CD14-positive monocyte (primary cell): ENCODE measurements around the gene FH. TPM values are rescaled to one million over a fixed set of nuclear protein-coding genes. Genes with fewer than 3 reads are reported as not detected.

Source experiments
- DNase-seq, 3 donors: peaks; one replicate each; pipeline ENCODE4 v3.0.0-alpha.2; 2011 to 2022
- H2AFZ ChIP-seq: 2 replicates; pipeline ENCODE4 v1.6.0; 2012; ENCODE audit warnings: mild to moderate bottlenecking, low read depth, low read length, inconsistent platforms; ENCODE audit not compliant: insufficient read depth, poor library complexity, severe bottlenecking
- H3K27ac ChIP-seq, 2 donors: 1 replicate in 1 of 2; 2 replicates in 1 of 2; pipeline ENCODE4 v1.5.1; 2012 to 2013; ENCODE audit warnings: low read length in 2 of 2, control low read depth in 1 of 2, inconsistent platforms in 1 of 2, low read depth in 1 of 2, mild to moderate bottlenecking in 1 of 2
- H3K27me3 ChIP-seq, 2 donors: one replicate each; pipeline versions ENCODE4 v1.6.0 to v1.6.1; 2011 to 2013; ENCODE audit warnings: low read length in 2 of 2; ENCODE audit not compliant: control insufficient read depth in 2 of 2, insufficient read depth in 2 of 2
- H3K36me3 ChIP-seq, 2 donors: replicated peaks in 1 of 2; 1 replicate in 1 of 2; 2 replicates in 1 of 2; pipeline versions ENCODE4 v1.5.1 to v1.6.1; 2012 to 2013; ENCODE audit warnings: low read length in 2 of 2, control low read depth in 1 of 2, inconsistent platforms in 1 of 2, mild to moderate bottlenecking in 1 of 2; ENCODE audit not compliant: insufficient read depth in 2 of 2, control insufficient read depth in 1 of 2
- H3K4me1 ChIP-seq, 2 donors: 1 replicate in 1 of 2; 2 replicates in 1 of 2; pipeline versions ENCODE4 v1.5.1 to v1.6.1; 2012 to 2013; ENCODE audit warnings: low read length in 2 of 2, control low read depth in 1 of 2, inconsistent platforms in 1 of 2, mild to moderate bottlenecking in 1 of 2, moderate library complexity in 1 of 2; ENCODE audit not compliant: insufficient read depth in 2 of 2, control insufficient read depth in 1 of 2
- H3K4me2 ChIP-seq: replicated peaks from 2 replicates; pipeline ENCODE3; 2012; ENCODE audit warnings: low read length, moderate library complexity, mild to moderate bottlenecking; ENCODE audit not compliant: poor library complexity, severe bottlenecking; ENCODE audit errors: extremely low read depth
- H3K4me3 ChIP-seq, 3 experiments: fragments of 200-600 bp in 1 of 3; sonication (generic) in 1 of 3; replicated peaks in 1 of 3; 1 replicate in 2 of 3; 2 replicates in 1 of 3; pipeline ENCODE4 v1.5.1; 2011 to 2013; ENCODE audit warnings: low read length in 3 of 3, mild to moderate bottlenecking in 3 of 3, control low read depth in 2 of 3, low read depth in 2 of 3, inconsistent platforms in 1 of 3, moderate library complexity in 1 of 3
- H3K79me2 ChIP-seq: 2 replicates; pipeline ENCODE4 v1.6.0; 2012; ENCODE audit warnings: mild to moderate bottlenecking, control low read depth, inconsistent platforms, low read length, moderate library complexity; ENCODE audit not compliant: insufficient read depth
- H3K9ac ChIP-seq: 2 replicates; pipeline ENCODE4 v1.6.0; 2017; ENCODE audit warnings: low read length, mild to moderate bottlenecking; ENCODE audit not compliant: insufficient read depth, poor library complexity, severe bottlenecking
- H3K9me3 ChIP-seq, 2 donors: replicated peaks in 1 of 2; 1 replicate in 1 of 2; 2 replicates in 1 of 2; pipeline versions ENCODE4 v1.5.1 to v1.6.1; 2012 to 2013; ENCODE audit warnings: low read length in 2 of 2, control low read depth in 1 of 2; ENCODE audit not compliant: control insufficient read depth in 1 of 2, insufficient read depth in 1 of 2
- H4K20me1 ChIP-seq: 2 replicates; pipeline ENCODE4 v1.6.0; 2012; ENCODE audit warnings: mild to moderate bottlenecking, low read length, control low read depth, moderate library complexity; ENCODE audit not compliant: insufficient read depth
- H3K27ac Mint-ChIP-seq, 7 donors: one replicate each; pipeline ENCODE4 v1.8.0; 2020; ENCODE audit warnings: mild to moderate bottlenecking in 7 of 7, mixed read lengths in 7 of 7, moderate library complexity in 6 of 7, inconsistent platforms in 2 of 7
- H3K27me3 Mint-ChIP-seq, 3 donors: one replicate each; pipeline ENCODE4 v1.8.0; 2021 to 2022; ENCODE audit warnings: low read depth in 3 of 3, mild to moderate bottlenecking in 3 of 3, mixed read lengths in 3 of 3, moderate library complexity in 3 of 3, inconsistent platforms in 1 of 3
- H3K36me3 Mint-ChIP-seq, 2 donors: one replicate each; pipeline ENCODE4 v1.8.0; 2020; ENCODE audit warnings: mixed read lengths in 2 of 2, inconsistent platforms in 1 of 2, mild to moderate bottlenecking in 1 of 2
- H3K4me1 Mint-ChIP-seq: one replicate; pipeline ENCODE4 v1.8.0; 2020; ENCODE audit warnings: mild to moderate bottlenecking, mixed read lengths
- H3K4me3 Mint-ChIP-seq, 2 donors: one replicate each; pipeline ENCODE4 v1.8.0; 2020; ENCODE audit warnings: mild to moderate bottlenecking in 2 of 2, mixed read lengths in 2 of 2, moderate library complexity in 1 of 2
- H3K9me3 Mint-ChIP-seq, 7 donors: one replicate each; pipeline ENCODE4 v1.8.0; 2020 to 2022; ENCODE audit warnings: mixed read lengths in 7 of 7, mild to moderate bottlenecking in 6 of 7, moderate library complexity in 6 of 7, inconsistent platforms in 2 of 7
- CTCF ChIP-seq: fragments of 200-600 bp; IDR thresholded peaks from one replicate; pipeline ENCODE4 v1.8.0; 2022; ENCODE audit warnings: antibody characterized with exemption, mild to moderate bottlenecking
- WGBS: methylation state at CpG from one replicate; pipeline ENCODE4 v1.1.5; 2013; ENCODE audit warnings: missing lambda C conversion rate; ENCODE audit not compliant: insufficient coverage; 5-methylcytosine and 5-hydroxymethylcytosine counted together
- intact Hi-C, 2 donors: fragments of 100-400 bp; cut with micrococcal nuclease; formaldehyde crosslinking; loops; one replicate each; pipeline versions ENCODE4 v1.15.0 to v1.15.1; 2023
- polyA plus RNA-seq, 3 donors: library from polyadenylated mRNA; depleted of rRNA in 1 of 3; unstranded in 2 of 3; stranded (reverse) in 1 of 3; fragments of 300-500 nt in 2 of 3; fragments of >200 nt in 1 of 3; fragmentation: Illumina TruSeq in 2 of 3; gene quantifications; 1 replicate in 2 of 3; 2 replicates in 1 of 3; pipeline ENCODE4 v1.2.3, GENCODE V29; 2012 to 2021

Gene FH
- polyA plus RNA-seq, 3 donors = 21.1 to 34.9 (median 32.5) TPM

- H3K4me2 ChIP-seq = no peak overlapping the region
- H2AFZ ChIP-seq = no peak overlapping the region
- H3K9me3 Mint-ChIP-seq = peaks cover 0 to 5% (median 2%) of the 10 kb centered on the region in 7 donors
- intact Hi-C loops = no loop called here
- H3K4me3 Mint-ChIP-seq = no peak overlapping the region
- H4K20me1 ChIP-seq = no peaks in the 10 kb centered on the region
- H3K27ac ChIP-seq = no peak overlapping the region
- no peaks in the 10 kb centered on the region for H3K4me1 Mint-ChIP-seq
- peaks cover 1 to 2% (median 2%) of the 10 kb centered on the region in 3 donors for H3K27me3 Mint-ChIP-seq
- H3K36me3 Mint-ChIP-seq = no peaks in the 10 kb centered on the region
- no peaks in the 10 kb centered on the region for H3K9me3 ChIP-seq
- H3K9ac ChIP-seq = no peak overlapping the region
- H3K27ac Mint-ChIP-seq = no peak overlapping the region
- no peaks in the 10 kb centered on the region for H3K36me3 ChIP-seq
- DNase-seq = no peak
- no peaks in the 10 kb centered on the region for H3K4me1 ChIP-seq
- no peak for TF ChIP-seq CTCF
- no CpG with 5 or more reads among the region's 1 CpG for WGBS
- no peaks in the 10 kb centered on the region for H3K27me3 ChIP-seq
- H3K79me2 ChIP-seq = no peaks in the 10 kb centered on the region
- no peak overlapping the region for H3K4me3 ChIP-seq
These were observed 62.8 kb downstream of the FH start for GRCh38 chr1:241456743-241457142.

GRCh38 chr1:241453732-241454131 lies 65.8 kb downstream of the FH start:
- H3K9me3 ChIP-seq = no peaks in the 10 kb centered on the region
- Mint-ChIP-seq H3K4me3 (no peak overlapping the region), H3K36me3 (no peaks in the 10 kb centered on the region), H3K27me3 (no peaks in the 10 kb centered on the region), H3K4me1 (no peaks in the 10 kb centered on the region), H3K27ac (peak overlapping the region in 1 of 7 donors; percentile 12), H3K9me3 (peaks cover 0 to 5% (median 2%) of the 10 kb centered on the region in 7 donors)
- no peak overlapping the region for H3K4me2 ChIP-seq
- WGBS = 100% methylated on average over 1 of the region's 1 CpG
- no peaks in the 10 kb centered on the region for H3K27me3 ChIP-seq
- no peak overlapping the region for H2AFZ ChIP-seq
- intact Hi-C loops = no loop called here
- DNase-seq = no peak
- TF ChIP-seq CTCF = no peak
- no peaks in the 10 kb centered on the region for H3K4me1 ChIP-seq
- no peaks in the 10 kb centered on the region for H3K79me2 ChIP-seq
- H4K20me1 ChIP-seq = no peaks in the 10 kb centered on the region
- no peak overlapping the region for H3K27ac ChIP-seq
- H3K36me3 ChIP-seq = no peaks in the 10 kb centered on the region
- H3K4me3 ChIP-seq = no peak overlapping the region
- no peak overlapping the region for H3K9ac ChIP-seq
